ENCODE results near the gene ZC2HC1B.

Gene ZC2HC1B

GRCh38 chr6:143963158-143963919 is 99.1 kb downstream of the ZC2HC1B start:
- H3K27me3 ChIP-seq (ENCODE audit: control insufficient read depth, low read length): no peaks in the 10 kb centered on the region
- H3K4me2 ChIP-seq (ENCODE audit: low read length): no peak overlapping the region
- H3K36me3 ChIP-seq (ENCODE audit: control insufficient read depth, low read length): no peaks in the 10 kb centered on the region
- no peaks in the 10 kb centered on the region for H3K9me3 ChIP-seq (ENCODE audit: control insufficient read depth, insufficient read depth, low read length)
- no peak overlapping the region for H3K4me3 ChIP-seq (ENCODE audit: low read length)
- no peak overlapping the region for H3K27ac ChIP-seq (ENCODE audit: low read depth, low read length)
- no peaks in the 10 kb centered on the region for H3K4me1 ChIP-seq (ENCODE audit: control insufficient read depth, low read length)
- no peaks in the 10 kb centered on the region for H3K9me2 ChIP-seq (replicated peaks; ENCODE audit: control insufficient read depth, low read length)
- no peaks in the 10 kb centered on the region for H3F3A ChIP-seq (ENCODE audit: control insufficient read depth, insufficient read depth)
- H4K20me1 ChIP-seq (ENCODE audit: control insufficient read depth, insufficient read depth, low read depth, low read length): no peaks in the 10 kb centered on the region
- H3K79me2 ChIP-seq (ENCODE audit: control insufficient read depth, low read length): no peaks in the 10 kb centered on the region
- TF ChIP-seq CTCF (IDR thresholded peaks at IDR 0.05; ENCODE audit: low read depth, low read length, poor library complexity, severe bottlenecking): no peak
- no peak for TF ChIP-seq EZH2phosphoT487 (IDR thresholded peaks at IDR 0.05; ENCODE audit: borderline replicate concordance, low read length)

GRCh38 chr6:143964674-143965081 is 100.4 kb downstream of the ZC2HC1B start:
- Histone ChIP-seq H3K36me3 (ENCODE audit: control insufficient read depth, low read length) (no peaks in the 10 kb centered on the region), H3K27me3 (ENCODE audit: control insufficient read depth, low read length) (no peaks in the 10 kb centered on the region), H3F3A (ENCODE audit: control insufficient read depth, insufficient read depth) (no peaks in the 10 kb centered on the region), H3K4me1 (ENCODE audit: control insufficient read depth, low read length) (no peaks in the 10 kb centered on the region), H4K20me1 (ENCODE audit: control insufficient read depth, insufficient read depth, low read depth, low read length) (no peaks in the 10 kb centered on the region), H3K4me3 (ENCODE audit: low read length) (no peak overlapping the region), H3K9me3 (ENCODE audit: control insufficient read depth, insufficient read depth, low read length) (no peaks in the 10 kb centered on the region), H3K9me2 (replicated peaks; ENCODE audit: control insufficient read depth, low read length) (no peaks in the 10 kb centered on the region), H3K79me2 (ENCODE audit: control insufficient read depth, low read length) (no peaks in the 10 kb centered on the region), H3K4me2 (ENCODE audit: low read length) (no peak overlapping the region), H3K27ac (ENCODE audit: low read depth, low read length) (no peak overlapping the region)
- TF ChIP-seq EZH2phosphoT487 (IDR thresholded peaks at IDR 0.05; ENCODE audit: borderline replicate concordance, low read length): no peak
- no peak for TF ChIP-seq CTCF (IDR thresholded peaks at IDR 0.05; ENCODE audit: low read depth, low read length, poor library complexity, severe bottlenecking)

GRCh38 chr6:143965503-143966171 is 101.4 kb downstream of the ZC2HC1B start:
- H3K27me3 ChIP-seq (ENCODE audit: control insufficient read depth, low read length): no peaks in the 10 kb centered on the region
- H3K4me1 ChIP-seq (ENCODE audit: control insufficient read depth, low read length): no peaks in the 10 kb centered on the region
- H3K4me2 ChIP-seq (ENCODE audit: low read length): no peak overlapping the region

More at GRCh38 chr6:143965503-143966171, 101.4 kb downstream of the ZC2HC1B start:
- no peaks in the 10 kb centered on the region for H4K20me1 ChIP-seq (ENCODE audit: control insufficient read depth, insufficient read depth, low read depth, low read length)
- no peaks in the 10 kb centered on the region for H3K9me2 ChIP-seq (replicated peaks; ENCODE audit: control insufficient read depth, low read length)
- H3K27ac ChIP-seq (ENCODE audit: low read depth, low read length): no peak overlapping the region
- H3K36me3 ChIP-seq (ENCODE audit: control insufficient read depth, low read length): no peaks in the 10 kb centered on the region
- no peaks in the 10 kb centered on the region for H3K79me2 ChIP-seq (ENCODE audit: control insufficient read depth, low read length)
- no peak overlapping the region for H3K4me3 ChIP-seq (ENCODE audit: low read length)
- no peak for TF ChIP-seq CTCF (IDR thresholded peaks at IDR 0.05; ENCODE audit: low read depth, low read length, poor library complexity, severe bottlenecking)
- TF ChIP-seq EZH2phosphoT487 (IDR thresholded peaks at IDR 0.05; ENCODE audit: borderline replicate concordance, low read length): no peak
- H3K9me3 ChIP-seq (ENCODE audit: control insufficient read depth, insufficient read depth, low read length): no peaks in the 10 kb centered on the region
- H3F3A ChIP-seq (ENCODE audit: control insufficient read depth, insufficient read depth): no peaks in the 10 kb centered on the region

Data from DOHH2 (cell line).